GM12891 (cell line): ENCODE measurements around the gene ARHGEF7.

Source experiments
- POLR2A ChIP-seq: IDR thresholded peaks from 2 replicates; pipeline ENCODE4 v1.6.1; 2011; ENCODE audit warnings: low read depth, low read length, control low read depth
- POLR2AphosphoS5 ChIP-seq: IDR thresholded peaks from 2 replicates; pipeline ENCODE4 v1.6.1; 2011; ENCODE audit warnings: low read depth, low read length, control low read depth
- TAF1 ChIP-seq: IDR thresholded peaks from 2 replicates; pipeline ENCODE4 v1.6.1; 2011; ENCODE audit warnings: low read depth, low read length, control low read depth

DNA sequence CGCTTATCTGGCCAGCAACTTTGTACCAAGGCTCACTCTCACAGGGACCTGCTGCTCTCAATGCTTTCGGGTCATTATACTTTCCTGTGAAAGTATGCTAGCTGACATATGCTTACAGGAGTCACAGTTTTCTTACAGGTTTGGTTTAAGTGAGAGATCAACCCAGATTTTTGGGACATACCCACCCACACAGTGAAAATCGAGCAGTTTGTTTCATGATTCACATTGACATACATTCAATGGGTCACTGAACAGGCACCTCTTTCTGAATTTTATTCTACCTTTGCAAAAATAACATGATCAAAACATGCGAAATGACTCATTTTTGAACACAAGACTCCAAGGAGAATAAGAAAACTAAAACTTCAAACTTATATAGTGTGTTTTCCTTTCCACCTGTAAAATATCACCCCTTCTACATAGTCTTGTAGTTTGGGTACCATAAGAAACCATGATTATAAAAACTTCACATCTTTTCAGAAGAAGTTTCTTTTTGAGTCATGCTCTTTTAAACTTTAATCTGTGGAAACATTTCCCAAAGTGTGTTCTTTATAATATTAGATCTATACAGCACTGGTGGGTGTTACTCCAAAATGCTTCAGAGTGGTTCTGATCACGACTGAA, 161.0 kb downstream of the ARHGEF7 start:
- TF ChIP-seq POLR2AphosphoS5 (no peak), POLR2A (no peak), TAF1 (no peak)
